GM19438 (cell line): Measurements from ENCODE around the gene ENO1.

Experiments
- ATAC-seq: cut with Tn5 transposase; IDR thresholded peaks from one replicate; pipeline ENCODE4 v1.9.1; 2021; ENCODE audit warnings: low read depth; ENCODE audit not compliant: unreplicated experiment

ENO1 gene

DNA sequence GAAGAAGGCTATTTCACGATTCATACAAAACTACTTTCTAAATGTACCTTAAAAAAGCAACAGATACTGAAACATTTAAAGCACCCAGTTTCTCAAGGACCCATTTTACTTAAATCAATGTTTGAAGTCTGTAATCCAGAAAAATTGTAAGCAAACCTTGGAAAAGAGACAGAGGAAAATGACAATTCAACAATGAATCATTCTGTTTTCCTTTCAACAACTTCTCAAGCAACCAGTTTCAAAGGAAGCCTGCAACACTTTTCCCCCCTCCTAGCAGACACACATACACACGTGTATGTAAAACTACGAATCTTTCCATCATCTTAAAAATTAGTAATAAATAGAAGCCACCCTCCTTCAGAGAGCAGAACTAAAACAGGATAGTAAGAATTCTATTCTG is 62.2 kb downstream of the ENO1 start:
- ATAC-seq: no peak

DNA sequence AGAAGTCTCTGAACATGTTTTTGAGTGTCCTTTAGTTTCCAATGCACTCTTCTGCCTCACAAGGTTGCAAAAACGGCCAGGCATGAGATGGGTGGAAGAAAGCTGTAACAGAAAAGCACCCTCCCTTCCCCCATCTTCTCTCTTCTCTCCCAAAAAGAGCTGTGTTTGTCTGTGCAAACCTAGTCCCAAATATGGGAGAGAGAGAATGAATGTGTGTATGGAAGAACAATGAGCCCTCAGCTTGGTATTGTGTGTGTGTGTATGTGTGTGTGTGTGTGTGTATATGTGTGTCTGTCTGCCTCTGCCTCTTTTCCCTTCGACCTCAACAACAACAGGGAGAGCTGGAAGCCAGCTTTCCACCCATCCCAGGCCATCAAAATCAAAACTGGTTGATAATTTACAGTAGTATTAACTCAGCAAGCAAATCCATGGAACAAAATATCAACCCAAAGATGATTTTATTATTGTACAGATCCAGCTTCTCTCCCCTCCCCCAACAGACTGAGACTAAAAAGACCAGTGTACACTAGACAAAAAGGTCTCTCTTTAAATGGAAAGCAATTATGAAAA is 62.8 kb downstream of the ENO1 start:
- ATAC-seq: no peak

DNA sequence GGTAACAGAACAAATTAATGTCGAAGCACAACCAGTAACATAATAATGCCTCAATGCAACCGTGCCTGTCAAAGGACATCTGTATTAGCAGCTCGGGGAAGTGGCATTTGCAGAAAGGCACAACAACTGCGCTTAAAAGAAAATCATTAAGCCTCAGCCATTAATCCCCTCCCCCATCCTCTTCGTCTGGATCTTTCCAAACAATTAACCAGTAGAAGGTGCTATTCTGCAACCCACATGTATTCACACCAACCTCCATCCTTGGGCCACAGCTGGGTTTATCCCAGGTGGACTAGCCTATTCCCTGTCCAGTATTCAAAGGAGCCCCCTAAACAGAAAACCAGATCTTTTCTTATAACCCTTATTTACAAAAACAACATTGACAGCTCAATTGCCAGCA is 63.6 kb downstream of the ENO1 start:
- no peak for ATAC-seq

DNA sequence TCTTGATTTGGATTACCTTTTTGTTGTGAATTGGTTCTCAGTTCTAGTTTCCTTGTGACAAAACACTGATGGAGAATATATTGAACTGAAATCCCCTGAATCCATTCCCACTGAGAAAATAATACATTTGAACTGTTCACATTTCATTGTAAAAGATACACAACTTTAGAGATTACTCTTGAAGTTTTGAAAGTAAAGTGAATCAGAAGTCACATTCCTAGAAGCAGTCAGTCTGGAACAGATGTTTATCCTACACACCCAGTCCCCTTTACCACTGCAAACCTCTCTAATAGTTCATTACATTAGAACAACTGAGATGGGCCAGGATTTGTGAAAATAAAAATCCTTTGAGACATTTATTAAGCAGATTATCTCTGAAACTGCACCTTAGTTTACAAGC is 64.5 kb downstream of the ENO1 start:
- ATAC-seq: no peak

DNA sequence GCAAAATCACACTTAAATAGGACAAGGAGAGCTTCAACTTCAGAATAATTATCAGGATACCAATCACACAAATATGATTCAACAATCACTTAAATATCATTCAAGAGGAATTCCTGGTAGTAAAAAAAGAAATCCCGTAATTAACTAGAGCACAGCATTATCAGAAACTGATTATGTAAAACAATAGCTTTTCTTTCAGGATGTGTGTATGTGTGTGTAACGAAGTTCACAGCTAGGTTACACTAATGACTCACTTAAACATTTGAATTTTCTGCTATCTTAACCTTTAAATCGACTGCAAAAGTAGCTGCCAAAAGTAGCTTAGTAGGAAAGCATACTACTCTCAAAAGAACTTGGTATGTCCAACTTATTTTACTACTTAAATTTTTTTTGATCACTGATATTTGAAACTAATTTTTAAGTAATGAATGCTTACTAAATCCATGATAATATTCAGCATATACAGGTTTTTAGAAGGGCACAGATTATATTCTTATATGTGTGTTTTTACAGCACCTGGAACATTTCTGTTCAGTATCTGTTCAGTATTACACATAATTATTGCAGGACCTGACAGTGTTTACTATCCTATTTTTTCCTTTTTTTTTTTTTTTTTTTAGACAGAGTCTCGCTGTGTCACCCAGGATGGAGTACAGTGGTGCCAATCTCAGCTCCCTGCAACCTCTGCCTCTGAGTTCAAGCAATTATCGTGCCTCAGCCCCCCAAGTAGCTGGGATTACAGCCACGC is 65.3 kb downstream of the ENO1 start:
- ATAC-seq: no peak

DNA sequence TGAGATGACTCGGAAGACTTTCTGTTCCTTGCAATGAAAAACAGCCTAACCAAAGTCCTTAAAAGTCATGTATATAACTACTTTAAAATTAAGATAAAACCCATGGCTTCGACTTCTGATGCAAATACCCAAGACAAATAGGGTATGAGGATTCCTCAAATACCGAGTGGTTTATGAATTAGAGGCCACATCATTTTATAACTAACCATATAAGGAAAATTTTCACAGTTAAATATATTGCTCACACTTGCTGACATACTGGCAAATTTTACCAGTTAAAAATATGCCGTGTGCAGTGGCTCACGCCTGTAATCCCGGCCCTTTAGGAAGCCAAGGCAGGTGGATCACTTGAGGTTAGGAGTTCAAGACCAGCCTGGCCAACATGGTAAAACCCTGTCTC is 66.4 kb downstream of the ENO1 start:
- no peak for ATAC-seq
